Daoy (cell line): ENCODE measurements around the gene EN1. TPM values are rescaled to one million over a fixed set of nuclear protein-coding genes. Genes with fewer than 3 reads are reported as not detected.

Experiments
- DNase-seq: peaks from one replicate; pipeline ENCODE4 v3.0.0-alpha.2; 2015; ENCODE audit warnings: low read depth
- total RNA-seq: library from RNA; depleted of rRNA; stranded (reverse); fragments of >200 nt; shearing (Covaris generic); gene quantifications from 2 replicates; pipeline ENCODE4 v1.2.3, GENCODE V29; 2014; rRNA removed

Gene EN1
- total RNA-seq: 1.8 and 3.2 TPM in 2 replicates

GRCh38 chr2:118846953-118847761, at the start of gene EN1:
Gene EN1 (minus strand): TSS chr2:118847648. CDS start chr2:118847167, 481 bp downstream.
- peak; percentile 57 for DNase-seq

DNA sequence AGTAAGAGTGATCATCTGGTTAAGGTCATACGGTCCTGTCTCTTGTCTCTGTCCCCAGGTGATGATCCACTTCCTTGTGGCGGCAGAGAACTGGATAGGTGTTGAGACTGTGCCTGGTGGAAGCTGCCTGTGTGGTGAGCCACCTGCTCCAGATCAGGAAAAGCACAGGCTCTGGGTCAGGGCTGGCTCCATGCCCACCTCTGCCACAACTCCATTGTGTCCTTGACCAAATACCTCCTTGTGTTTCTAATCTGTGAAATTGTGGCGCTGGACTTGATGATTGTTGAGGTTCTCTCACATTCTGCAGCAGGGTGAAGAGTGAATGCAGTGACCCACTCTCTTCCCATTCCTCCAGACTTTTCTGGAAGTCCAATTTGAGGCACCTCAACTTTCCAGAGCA, 45.7 kb upstream of the EN1 start:
- DNase-seq: no peak

DNA sequence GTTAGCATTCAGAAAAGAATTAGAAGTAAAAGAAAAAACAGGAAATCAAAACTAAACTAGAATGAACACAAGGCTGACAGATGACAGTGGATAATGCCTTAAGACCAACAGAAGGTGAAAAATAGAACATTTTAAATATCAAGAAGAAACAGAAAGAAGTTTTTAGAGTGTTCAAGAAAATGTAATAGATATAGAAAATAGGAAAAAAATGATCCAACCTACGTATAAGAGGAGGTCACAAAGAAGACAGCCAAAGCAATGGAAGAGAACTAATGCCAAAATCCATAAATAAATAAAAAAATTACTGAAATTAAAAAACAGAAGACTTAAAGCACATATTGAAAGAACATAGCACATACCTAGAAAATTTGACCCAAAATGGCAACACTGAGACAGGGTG, 42.5 kb upstream of the EN1 start:
- no peak for DNase-seq

DNA sequence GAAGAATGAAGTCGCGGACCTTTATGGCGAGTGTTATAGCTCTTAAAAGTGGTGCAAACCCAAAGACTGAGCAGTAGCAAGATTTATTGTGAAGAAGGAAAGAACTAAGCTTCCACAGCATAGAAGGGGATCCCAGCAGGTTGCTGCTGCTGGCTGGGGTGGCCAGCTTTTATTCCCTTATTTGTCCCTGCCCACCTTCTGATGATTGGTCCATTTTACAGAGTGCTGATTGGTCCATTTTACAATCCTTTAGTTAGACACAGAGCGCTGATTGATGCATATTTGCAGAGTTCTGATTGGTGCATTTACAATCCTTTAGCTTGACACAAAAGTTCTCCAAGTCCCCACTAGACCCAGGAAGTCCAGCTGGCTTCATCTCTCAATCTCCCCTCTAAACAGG, 36.3 kb upstream of the EN1 start:
- DNase-seq: no peak

GRCh38 chr2:118882693-118883336, 35.4 kb upstream of the EN1 start:
- DNase-seq: peak; percentile 75

- DNase-seq: peak; percentile 56
These were observed 34.2 kb upstream of the EN1 start for GRCh38 chr2:118881490-118882129.

DNA sequence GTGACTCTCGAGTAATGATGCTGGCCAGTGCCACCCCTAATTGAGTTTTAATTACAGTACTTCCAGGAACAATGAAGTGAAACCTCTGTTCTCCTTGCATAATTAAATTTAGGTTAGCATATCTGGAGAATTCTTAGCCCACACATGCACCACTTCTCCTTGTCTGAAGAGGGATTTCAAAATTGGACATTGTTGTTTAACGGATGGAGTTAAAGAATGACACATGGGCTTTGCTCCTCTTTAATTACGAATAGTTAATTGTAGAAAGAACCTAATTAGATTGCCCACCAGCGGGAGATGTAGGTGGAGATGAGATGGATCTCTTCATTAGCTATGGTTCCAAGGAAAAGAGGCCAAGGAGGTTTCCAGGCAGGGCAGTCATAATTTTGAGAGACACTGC, 33.1 kb upstream of the EN1 start:
- no peak for DNase-seq

DNA sequence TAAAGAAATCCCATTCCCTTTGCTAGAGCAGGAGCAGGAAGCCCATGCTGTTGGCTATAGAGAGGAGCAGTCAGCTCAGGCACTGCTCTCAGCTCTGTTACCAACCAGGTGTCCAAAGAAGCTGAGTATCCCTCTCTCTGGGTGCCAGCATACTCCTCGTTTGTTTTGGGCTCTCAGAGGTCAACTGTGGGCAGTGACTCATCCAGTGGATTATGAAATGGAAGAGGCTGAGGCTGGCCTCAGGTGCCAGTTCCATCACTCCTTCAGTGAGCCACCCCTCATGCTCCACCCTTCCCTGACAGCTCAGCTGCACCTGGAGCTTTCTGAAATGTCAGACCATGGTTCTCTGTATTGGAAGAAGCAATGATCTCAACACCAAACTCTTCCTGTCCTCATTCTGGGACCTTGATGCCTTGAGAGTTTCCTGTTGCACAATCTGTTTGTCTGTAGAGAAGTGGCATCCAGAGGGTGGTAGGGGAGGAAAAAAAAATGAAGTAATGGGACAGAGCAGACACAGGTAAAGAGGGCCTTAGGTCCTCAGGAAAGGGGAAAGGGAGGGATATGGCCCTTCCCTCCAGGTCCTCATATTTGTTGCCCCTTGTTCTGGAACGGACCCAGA, 31.2 kb upstream of the EN1 start:
- no peak for DNase-seq

DNA sequence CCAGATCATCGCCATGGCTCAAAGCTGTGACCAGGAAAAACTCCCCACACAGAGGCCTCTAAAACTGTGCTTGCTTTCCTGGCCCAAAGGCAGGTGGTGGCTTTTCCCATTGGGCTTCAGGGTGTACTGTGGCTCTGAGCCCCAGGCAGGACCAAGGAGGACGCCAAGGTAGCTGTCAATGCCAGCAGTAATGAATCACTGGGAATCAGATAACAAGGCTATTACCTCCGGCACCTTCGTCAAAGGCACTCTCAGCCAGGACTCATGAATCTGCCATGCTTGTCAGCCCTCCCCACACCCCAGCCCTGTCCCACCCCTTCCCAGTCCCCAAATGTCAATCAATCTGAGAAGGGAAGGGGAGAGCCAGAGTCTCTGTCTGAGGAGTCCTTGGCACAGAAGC, 27.9 kb upstream of the EN1 start:
- DNase-seq: no peak

- no peak for DNase-seq
These were observed 26.9 kb upstream of the EN1 start for GRCh38 chr2:118874324-118874723.

DNA sequence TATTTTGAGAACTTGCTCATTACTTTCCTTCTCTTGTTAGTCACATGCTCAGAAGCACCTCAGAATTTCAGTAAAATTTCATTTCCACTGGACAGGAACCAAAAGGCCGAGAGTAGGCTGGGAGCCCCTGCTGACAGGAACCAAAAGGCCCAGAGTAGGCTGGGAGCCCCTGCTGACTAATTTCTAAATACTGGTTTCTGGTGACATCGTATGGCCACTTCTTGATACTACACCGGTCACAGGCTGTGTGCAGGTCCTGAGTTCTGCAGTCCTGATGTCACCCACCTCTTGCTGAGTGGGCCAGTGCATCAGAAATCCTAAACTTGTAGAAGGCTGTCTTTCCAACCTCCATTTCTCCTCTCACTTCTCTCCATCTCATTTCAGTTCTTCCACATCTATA, 17.7 kb upstream of the EN1 start:
- DNase-seq: peak; percentile 65

DNA sequence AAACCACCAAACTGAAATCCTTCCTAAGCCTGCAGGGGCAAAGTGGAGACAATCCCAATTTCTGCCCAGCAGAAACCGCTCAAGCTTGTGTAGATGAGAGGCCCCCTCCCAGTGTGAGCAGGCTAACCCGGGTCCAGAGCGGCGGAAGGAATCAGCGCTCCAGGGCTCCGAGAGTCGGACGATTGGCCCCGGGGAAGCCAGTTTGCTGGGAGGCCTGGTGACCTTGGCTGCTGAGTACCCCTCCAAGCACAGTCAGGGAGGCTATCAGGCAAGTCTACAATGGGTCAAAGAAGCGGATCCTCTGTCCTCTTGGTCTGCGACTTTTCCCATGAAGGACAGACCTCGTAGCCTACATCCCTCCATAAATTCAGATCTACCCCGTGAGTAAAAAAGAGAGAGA, 16.8 kb upstream of the EN1 start:
- no peak for DNase-seq

DNA sequence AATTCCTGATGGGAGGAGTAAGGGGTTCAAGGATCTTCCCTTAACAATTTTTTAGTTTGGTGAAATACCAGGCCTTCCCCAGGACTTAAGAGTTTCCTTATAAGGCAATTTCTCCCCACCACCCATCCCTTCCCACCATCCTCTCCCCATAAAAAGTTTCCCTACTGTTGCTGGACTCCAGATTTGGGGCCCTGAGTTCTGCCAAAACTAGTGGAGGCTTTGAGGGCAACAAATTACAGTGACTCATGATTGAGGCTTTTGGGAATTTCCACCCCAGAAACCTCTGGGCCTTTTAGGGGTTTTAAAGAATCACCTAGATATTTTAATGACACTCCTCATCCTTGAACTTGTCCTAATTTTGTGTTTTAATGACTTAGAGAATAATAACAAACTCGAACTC, 14.3 kb upstream of the EN1 start:
- peak; percentile 73 for DNase-seq

DNA sequence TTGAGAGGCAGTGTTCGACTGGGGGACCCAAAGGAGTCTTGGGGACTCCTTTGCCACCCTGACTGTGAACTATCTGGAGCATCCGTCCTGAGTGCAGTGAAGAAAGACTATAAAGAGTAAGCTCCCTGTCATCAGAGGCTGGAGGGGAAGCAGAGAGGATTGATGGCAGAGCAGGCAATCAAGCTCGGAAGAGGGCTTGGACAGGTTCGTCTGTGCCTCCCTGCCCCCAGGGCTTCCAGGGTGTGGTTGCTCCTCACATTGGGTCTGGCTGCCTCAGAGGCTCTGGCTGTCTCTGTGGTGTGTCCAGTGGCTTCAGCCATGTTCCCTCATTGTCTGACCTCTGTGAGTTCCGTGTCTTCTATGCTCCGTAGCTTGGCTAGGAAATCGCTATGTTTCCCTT, 13.8 kb upstream of the EN1 start:
- no peak for DNase-seq

GRCh38 chr2:118860506-118860905, 13.1 kb upstream of the EN1 start:
- DNase-seq: no peak

- no peak for DNase-seq
These were observed 11.8 kb upstream of the EN1 start for GRCh38 chr2:118859157-118859770.

- DNase-seq: no peak
These were observed 11.2 kb upstream of the EN1 start for GRCh38 chr2:118858485-118859156.

DNA sequence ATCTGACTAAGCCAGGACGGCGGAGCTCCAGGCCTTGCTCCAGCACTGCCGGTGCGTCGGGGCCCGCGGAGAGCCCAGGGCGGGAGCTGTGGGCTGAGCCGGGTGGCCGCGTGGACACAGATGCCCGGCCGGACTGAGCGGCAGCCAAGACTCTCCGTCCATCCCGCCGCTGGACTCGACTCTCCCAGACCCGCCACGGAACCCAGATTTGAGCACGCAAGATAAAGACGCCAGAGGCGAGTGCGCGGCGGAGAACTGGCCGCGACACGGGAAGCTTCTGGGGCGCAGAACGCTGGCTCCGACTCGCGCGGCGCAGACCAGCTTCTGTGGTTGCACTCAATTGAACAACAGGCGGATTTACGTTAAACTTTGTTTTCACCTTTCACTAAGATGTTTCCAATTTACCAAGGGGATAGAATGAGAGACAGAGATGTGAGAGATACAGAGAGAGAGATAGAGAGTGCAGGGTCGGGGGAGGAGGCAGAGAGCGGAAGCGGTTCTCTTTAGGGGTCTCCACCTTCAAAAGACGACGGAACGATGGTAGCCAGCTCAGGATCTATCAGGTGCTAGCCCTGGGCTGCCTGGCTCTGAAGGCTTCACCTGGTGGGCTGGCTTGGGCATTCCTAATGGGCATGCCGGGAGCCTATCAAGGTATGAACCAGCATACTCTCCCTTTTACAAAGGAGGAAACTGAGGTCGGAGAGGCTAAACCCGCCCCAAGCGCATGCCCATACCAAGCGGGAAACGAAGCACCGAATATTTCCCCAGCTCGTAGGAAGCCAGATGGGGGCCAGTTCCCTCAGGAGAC, 10.4 kb upstream of the EN1 start:
- DNase-seq: no peak

- no peak for DNase-seq
These were observed 9.7 kb upstream of the EN1 start for GRCh38 chr2:118856978-118857676.
